Lung (tissue), 12 donors: ENCODE measurements around the gene WRNIP1. TPM values are rescaled to one million over a fixed set of nuclear protein-coding genes. Genes with fewer than 3 reads are reported as not detected.

Experiments used
- ATAC-seq: fragments of 200-7000 bp; cut with Tn5 transposase; one replicate; pipeline ENCODE4 v1.9.1; 2020; ENCODE audit warnings: moderate number of reproducible peaks; ENCODE audit not compliant: insufficient read depth, low FRiP score
- DNase-seq, 3 donors: peaks; one replicate each; pipeline ENCODE4 v3.0.0-alpha.2; 2013 to 2017
- H3K27ac ChIP-seq, 2 donors: one replicate each; pipeline ENCODE4 v1.5.1; 2013; ENCODE audit warnings: mild to moderate bottlenecking in 2 of 2, moderate library complexity in 2 of 2, control low read depth in 1 of 2, inconsistent platforms in 1 of 2, low read depth in 1 of 2, low read length in 1 of 2
- H3K27me3 ChIP-seq, 3 donors: one replicate each; pipeline ENCODE4 v1.5.1; 2013; ENCODE audit warnings: low read length in 2 of 3; ENCODE audit not compliant: control insufficient read depth in 3 of 3, insufficient read depth in 3 of 3
- H3K36me3 ChIP-seq, 4 donors: one replicate each; pipeline ENCODE4 v1.5.1; 2013; ENCODE audit warnings: low read length in 4 of 4, mild to moderate bottlenecking in 1 of 4, moderate library complexity in 1 of 4; ENCODE audit not compliant: control insufficient read depth in 4 of 4, insufficient read depth in 4 of 4
- H3K4me1 ChIP-seq, 5 donors: one replicate each; pipeline ENCODE4 v1.5.1; 2013; ENCODE audit warnings: low read length in 5 of 5, mild to moderate bottlenecking in 2 of 5, moderate library complexity in 1 of 5; ENCODE audit not compliant: control insufficient read depth in 5 of 5, insufficient read depth in 5 of 5
- H3K4me3 ChIP-seq: one replicate; pipeline ENCODE4 v1.5.1; 2013; ENCODE audit warnings: mild to moderate bottlenecking, control low read depth, moderate library complexity
- H3K9ac ChIP-seq, 2 donors: one replicate each; pipeline ENCODE4 v1.5.1; 2013; ENCODE audit warnings: low read length in 2 of 2, control low read depth in 1 of 2; ENCODE audit not compliant: insufficient read depth in 1 of 2
- H3K9me3 ChIP-seq, 4 donors: one replicate each; pipeline ENCODE4 v1.5.1; 2013; ENCODE audit warnings: low read length in 3 of 4, mild to moderate bottlenecking in 1 of 4, moderate library complexity in 1 of 4; ENCODE audit not compliant: control insufficient read depth in 4 of 4, insufficient read depth in 3 of 4
- CTCF ChIP-seq: IDR thresholded peaks from 2 replicates; pipeline ENCODE4 v1.5.1; 2012; ENCODE audit warnings: mild to moderate bottlenecking; ENCODE audit errors: control extremely low read depth, extremely low read depth
- WGBS, 2 donors: extraction: QIAGEN DNeasy Blood & Tissue Kit; methylation state at CpG; one replicate each; pipeline ENCODE4 v1.1.7; 2013; 5-methylcytosine and 5-hydroxymethylcytosine counted together
- polyA plus RNA-seq, 2 donors: library from polyadenylated mRNA; stranded (reverse); fragments of 200-250 nt; gene quantifications; one replicate each; pipeline ENCODE4 v1.2.1, GENCODE V29; 2013
- total RNA-seq, 2 donors: library from RNA; depleted of rRNA in 1 of 2; stranded (reverse); fragments of >200 nt in 1 of 2; gene quantifications; one replicate each; pipeline ENCODE4 v1.2.1, GENCODE V29; 2014 to 2021
- donor health status: control.
- donor health status: control.
- donor health status: Bipolar disorder and iron deficiency.
- donor health status: healthy.
- donor health status: DM: yes; HTN: yes; CAD: no.

The WRNIP1 gene
- total and polyA plus RNA-seq, 4 donors = 36.8 to 56.0 (median 42.7) TPM

DNA sequence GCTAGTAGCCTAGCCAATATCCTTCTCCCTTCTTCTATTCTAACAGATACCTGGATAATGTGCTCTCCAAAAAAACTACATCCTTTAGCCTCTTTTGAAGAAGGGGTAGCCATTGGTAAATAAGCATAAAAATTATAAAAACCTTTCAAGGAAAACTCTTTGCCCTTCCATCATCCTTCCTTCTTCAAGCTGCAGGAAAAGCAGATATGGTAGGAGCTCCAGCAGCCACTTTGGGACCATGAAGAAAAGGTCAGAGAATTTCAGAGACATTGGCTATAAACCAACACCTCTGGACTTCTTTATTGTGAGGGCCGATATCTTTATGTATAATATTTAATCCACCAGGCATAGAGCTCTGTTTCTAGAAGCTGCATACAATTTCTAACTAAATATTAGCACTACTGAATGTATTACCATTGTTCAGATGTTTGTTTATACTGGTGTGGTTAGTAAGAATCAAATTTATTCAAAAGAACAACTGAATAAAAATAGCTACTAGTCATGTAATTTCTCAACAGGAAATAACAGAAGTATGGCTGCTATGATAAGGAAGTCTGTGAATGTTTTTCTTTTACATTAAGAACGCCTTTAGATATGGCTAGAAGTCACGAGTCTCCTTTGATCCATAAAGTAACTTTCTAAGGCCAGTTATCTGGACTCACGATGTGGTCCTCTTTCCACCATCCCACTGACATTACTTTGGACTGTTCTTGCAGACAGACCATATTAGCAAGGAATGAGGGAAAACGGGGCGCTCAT is 46.7 kb upstream of the WRNIP1 start:
- ATAC-seq = no peak
- Histone ChIP-seq H3K36me3 (no peaks in the 10 kb centered on the region), H3K27me3 (no peaks in the 10 kb centered on the region), H3K9me3 (no peaks in the 10 kb centered on the region), H3K9ac (no peak overlapping the region), H3K27ac (no peak overlapping the region), H3K4me1 (peaks cover 0 to 1% (median 0%) of the 10 kb centered on the region in 5 donors), H3K4me3 (no peak overlapping the region)
- DNase-seq = no peak
- no peak for TF ChIP-seq CTCF
- WGBS, 2 donors = 26 to 43% methylated on average over 6 of the region's 6 CpGs

- H3K36me3 ChIP-seq = no peaks in the 10 kb centered on the region
- TF ChIP-seq CTCF = no peak
- ATAC-seq = no peak
- DNase-seq = no peak
- H3K27ac ChIP-seq = no peak overlapping the region
- H3K4me1 ChIP-seq = no peaks in the 10 kb centered on the region
- H3K9ac ChIP-seq = no peak overlapping the region
- WGBS, 2 donors = 16 to 39% methylated on average over 2 of the region's 2 CpGs
- H3K4me3 ChIP-seq = no peak overlapping the region
- H3K27me3 ChIP-seq = no peaks in the 10 kb centered on the region
- no peaks in the 10 kb centered on the region for H3K9me3 ChIP-seq
These were observed 46.1 kb upstream of the WRNIP1 start for GRCh38 chr6:2719093-2719455.

GRCh38 chr6:2721219-2721618 is 44.0 kb upstream of the WRNIP1 start:
- no peak overlapping the region for H3K9ac ChIP-seq

More at GRCh38 chr6:2721219-2721618, 44.0 kb upstream of the WRNIP1 start:
- no peak for ATAC-seq
- no peak for DNase-seq
- Histone ChIP-seq H3K27me3 (no peaks in the 10 kb centered on the region), H3K9me3 (no peaks in the 10 kb centered on the region), H3K27ac (no peak overlapping the region), H3K36me3 (no peaks in the 10 kb centered on the region), H3K4me1 (no peaks in the 10 kb centered on the region), H3K4me3 (no peak overlapping the region)
- 92 to 93% methylated on average over 3 of the region's 3 CpGs for WGBS, 2 donors
- TF ChIP-seq CTCF = no peak
